ENCODE data around the gene FAM180B.

- TF ChIP-seq, protein P1, sequence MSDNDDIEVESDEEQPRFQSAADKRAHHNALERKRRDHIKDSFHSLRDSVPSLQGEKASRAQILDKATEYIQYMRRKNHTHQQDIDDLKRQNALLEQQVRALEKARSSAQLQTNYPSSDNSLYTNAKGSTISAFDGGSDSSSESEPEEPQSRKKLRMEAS (IDR thresholded peaks at IDR 0.05; ENCODE audit: low read depth, low read length): no peak
- TF ChIP-seq CTCF (IDR thresholded peaks at IDR 0.05; ENCODE audit: low read depth, low read length): no peak
These were observed 20.3 kb upstream of the FAM180B start for GRCh38 chr11:47566149-47566698.
